DMS 273 (cell line): Measurements from ENCODE around the gene BTNL3.
"Not testable (repeated sequence)": the region's sequence is repeated elsewhere in the genome, so short reads cannot be mapped to it uniquely, and the experiment has no call there.

ENCODE experiments used
- DNase-seq: peaks from one replicate; lab custom pipeline; 2025; ENCODE audit not compliant: unreplicated experiment; lab: John Stamatoyannopoulos, UW

Gene BTNL3

DNA sequence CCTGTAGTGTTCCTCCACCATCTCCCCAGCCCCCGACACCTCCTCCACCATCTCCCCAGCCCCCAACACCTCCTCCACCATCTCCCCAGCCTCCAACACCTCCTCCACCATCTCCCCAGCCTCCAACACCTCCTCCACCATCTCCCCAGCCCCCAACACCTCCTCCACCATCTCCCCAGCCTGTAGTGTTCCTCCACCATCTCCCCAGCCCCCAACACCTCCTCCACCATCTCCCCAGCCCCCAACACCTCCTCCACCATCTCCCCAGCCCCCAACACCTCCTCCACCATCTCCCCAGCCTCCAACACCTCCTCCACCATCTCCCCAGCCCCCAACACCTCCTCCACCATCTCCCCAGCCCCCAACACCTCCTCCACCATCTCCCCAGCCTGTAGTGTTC, 57.2 kb downstream of the BTNL3 start:
- DNase-seq = not testable (repeated sequence)

DNA sequence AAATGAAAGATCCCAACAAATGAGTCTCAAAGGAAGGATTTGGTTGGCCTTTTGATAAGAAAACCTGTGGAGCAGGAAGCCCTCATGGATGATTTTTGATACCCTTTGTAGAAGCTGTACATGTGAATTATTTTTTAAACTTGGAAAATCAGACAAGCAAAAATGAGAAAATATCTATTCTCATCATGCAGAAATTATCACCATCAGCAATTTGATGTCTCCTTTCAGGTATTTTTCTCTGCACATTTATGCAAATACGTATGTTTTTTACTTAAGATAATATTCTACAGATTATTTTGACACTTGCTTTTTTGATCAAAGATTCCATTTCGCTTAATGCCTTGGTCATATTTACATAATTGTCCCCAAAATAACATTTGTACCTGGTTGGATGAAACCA, 58.6 kb downstream of the BTNL3 start:
- no peak for DNase-seq

DNA sequence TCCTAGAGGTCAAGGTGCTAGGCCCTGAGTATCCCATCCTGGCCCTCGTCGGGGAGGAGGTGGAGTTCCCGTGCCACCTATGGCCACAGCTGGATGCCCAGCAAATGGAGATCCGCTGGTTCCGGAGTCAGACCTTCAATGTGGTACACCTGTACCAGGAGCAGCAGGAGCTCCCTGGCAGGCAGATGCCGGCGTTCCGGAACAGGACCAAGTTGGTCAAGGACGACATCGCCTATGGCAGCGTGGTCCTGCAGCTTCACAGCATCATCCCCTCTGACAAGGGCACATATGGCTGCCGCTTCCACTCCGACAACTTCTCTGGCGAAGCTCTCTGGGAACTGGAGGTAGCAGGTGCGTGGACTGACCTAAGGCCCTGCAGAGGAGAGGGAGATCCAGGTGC, 59.3 kb downstream of the BTNL3 start:
- DNase-seq = no peak

DNA sequence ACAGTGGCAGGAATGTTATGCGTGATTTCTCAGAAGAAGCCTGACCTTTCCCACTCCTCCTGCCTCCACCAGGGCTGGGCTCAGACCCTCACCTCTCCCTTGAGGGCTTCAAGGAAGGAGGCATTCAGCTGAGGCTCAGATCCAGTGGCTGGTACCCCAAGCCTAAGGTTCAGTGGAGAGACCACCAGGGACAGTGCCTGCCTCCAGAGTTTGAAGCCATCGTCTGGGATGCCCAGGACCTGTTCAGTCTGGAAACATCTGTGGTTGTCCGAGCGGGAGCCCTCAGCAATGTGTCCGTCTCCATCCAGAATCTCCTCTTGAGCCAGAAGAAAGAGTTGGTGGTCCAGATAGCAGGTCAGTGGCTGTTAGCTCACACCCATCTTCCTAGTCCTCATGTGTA, 61.4 kb downstream of the BTNL3 start:
- DNase-seq = no peak

DNA sequence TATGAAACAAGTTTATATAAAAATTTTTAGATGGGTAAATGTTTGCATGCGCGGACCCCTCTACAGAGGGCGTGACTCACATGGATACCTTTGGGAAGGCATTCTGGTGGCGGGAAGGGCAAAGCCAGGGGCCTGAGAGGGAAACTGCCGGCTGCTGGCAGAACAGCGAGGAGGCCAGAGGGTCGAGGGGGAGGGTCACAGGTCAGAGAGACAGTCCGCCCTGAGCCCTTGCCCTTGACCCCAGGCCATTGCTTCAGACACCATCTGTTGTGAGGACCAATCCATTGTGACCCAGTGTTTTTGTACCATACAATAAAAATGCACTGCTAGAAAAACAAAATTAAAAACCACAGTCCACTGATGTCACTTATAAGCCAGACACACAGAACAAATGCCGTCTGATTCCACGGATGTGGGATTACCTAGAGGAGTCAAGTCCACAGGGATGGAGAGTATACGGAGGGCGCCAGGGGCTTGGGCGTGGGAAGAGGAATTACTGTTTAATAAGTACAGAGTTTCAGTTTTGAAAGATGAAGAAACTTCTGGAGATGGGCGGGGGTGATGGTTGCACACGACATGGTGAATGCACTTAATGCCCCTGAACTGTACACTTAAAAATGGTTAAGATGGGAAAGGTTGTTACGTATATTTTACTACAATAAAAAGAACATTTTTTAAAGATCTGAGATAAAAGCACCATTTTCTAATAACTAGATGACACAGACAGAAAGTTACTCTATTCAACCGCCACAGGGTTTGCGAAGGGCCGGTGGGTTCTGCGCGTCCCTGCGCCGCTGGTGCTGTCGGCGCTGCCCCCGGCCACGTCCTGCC, 63.4 kb downstream of the BTNL3 start:
- no peak for DNase-seq

DNA sequence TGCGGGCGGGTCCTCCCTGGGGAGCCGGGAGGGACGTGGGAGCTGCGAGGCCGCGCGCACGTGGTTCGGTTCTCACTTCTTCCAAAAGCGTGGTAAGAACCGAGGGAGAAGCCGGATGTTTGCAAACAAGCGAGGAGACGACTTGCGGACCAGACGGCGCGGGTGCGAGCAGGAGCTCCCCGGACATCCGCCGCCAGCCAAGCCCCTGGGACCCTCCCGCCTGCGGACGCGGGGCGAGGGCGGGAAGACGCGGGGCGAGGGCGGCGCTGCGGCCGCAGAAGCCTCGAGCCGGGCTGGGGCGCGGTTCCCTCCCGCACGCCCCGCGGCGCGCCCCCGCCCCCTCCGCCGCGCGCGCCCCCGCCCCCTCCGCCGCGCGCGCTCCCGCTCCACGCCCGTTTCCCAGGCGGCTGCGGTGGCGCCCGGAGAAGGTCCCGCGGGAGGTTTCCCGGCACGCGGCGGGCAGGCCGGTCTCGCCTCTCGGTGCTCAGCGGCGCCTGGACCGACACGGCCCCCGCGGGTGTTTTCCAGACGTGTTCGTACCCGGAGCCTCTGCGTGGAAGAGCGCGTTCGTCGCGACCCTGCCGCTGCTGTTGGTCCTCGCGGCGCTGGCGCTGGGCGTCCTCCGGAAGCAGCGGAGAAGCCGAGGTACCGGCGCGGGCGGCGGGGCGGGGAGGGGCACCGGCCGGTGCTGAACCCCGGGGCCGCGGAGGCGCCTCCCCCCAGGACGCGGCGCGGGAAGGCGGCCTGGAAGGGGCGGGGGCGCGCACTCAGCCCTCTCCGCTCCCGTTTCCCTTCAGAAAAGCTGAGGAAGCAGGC, 64.2 kb downstream of the BTNL3 start:
- DNase-seq = peak; percentile 79

DNA sequence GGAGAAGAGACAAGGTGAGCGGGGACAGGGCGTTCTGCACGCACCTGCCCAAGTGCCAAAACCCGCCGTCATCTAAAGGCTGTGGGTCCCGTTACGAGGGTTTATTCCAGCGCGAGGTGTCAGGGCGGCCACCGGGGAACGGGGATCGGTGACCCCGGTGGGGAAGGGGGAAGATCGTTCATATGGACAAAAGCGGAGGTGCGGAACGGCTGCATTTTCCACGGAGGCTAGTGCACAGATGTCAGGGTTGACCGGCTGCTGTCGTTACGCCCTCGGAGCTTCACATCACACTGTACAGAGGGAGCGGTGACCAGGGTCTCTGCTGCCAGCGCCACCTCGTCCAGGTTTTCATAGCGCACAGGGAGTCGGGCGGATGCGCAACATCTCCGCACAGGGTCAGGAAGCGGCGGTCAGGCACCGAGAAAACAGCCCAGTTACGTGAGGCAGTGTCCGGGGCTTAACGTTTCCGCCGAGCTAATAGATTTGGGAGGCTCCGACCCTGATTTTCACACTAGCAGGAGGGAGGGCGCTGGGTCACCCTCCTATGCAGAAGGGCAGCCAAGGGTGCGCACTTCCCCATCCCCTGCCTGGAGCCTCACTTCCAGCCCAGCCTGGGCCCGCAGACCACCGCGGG, 65.0 kb downstream of the BTNL3 start:
- DNase-seq = peak; percentile 55

DNA sequence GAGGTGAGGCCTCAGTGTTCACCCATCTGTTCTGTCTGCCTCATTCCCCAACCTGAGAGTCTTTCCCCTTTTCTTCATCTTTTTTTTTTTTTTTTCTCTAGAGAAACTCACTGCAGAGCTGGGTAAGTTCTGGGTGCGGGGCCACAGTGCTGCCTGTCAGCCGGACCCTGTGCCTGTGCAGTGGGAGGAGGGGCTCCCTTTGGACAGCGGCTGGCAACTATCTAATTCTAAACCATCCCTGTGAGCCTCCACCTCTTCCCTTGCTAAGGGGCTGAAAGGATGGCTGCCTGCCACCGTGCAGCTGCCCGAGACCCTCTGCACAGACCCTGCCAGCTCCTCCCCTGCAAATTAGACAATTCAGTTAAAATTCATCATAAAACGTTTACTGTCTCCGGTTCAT, 65.5 kb downstream of the BTNL3 start:
- no peak for DNase-seq

DNA sequence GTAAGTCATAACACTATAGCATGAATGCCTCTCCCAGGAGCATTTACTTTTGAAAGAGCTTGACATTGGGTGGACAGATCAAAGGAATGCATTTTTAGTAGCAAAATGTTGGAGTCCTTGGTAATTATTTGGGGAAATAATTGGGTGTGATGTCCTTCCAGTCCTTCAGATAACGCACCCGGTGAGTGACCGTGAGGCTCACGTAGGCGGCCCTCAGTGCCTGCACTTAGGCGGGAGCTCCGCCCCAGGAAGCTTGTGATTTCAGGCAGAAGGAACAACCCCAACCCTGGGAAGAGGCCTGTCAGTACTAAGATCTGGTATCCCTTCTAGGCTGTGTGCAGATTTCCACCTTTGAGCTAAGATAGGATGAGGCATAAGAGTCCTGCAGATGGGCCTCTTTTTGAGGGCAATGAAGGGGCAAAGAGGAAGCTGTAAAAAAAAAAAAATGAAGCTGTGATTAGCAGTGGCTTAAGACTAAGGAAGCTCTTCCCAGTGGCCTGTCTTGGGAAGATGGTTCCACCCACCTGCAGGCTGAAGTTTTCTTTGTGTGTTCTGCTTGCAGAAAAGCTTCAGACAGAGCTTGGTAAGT, 66.3 kb downstream of the BTNL3 start:
- DNase-seq = no peak
